Subcutaneous abdominal adipose tissue (tissue), 5 donors: ENCODE data around the gene UTS2B.

Experiments
- H3K27ac ChIP-seq: one replicate; pipeline ENCODE4 v1.7.0; 2013; ENCODE audit warnings: low read depth, mild to moderate bottlenecking, inconsistent platforms, low read length, moderate library complexity
- H3K27me3 ChIP-seq, 5 donors: one replicate each; pipeline ENCODE4 v1.7.0; 2013; ENCODE audit warnings: low read length in 5 of 5, inconsistent platforms in 1 of 5; ENCODE audit not compliant: control insufficient read depth in 5 of 5, insufficient read depth in 4 of 5
- H3K36me3 ChIP-seq, 5 donors: one replicate each; pipeline ENCODE4 v1.7.0; 2013; ENCODE audit warnings: low read length in 5 of 5; ENCODE audit not compliant: control insufficient read depth in 5 of 5, insufficient read depth in 5 of 5
- H3K4me1 ChIP-seq, 5 donors: one replicate each; pipeline ENCODE4 v1.7.0; 2013; ENCODE audit warnings: low read length in 5 of 5, mild to moderate bottlenecking in 3 of 5, moderate library complexity in 1 of 5; ENCODE audit not compliant: control insufficient read depth in 5 of 5, insufficient read depth in 5 of 5
- H3K4me3 ChIP-seq, 5 donors: one replicate each; pipeline ENCODE4 v1.7.0; 2013; ENCODE audit warnings: low read length in 5 of 5, low read depth in 1 of 5
- H3K9ac ChIP-seq, 5 donors: one replicate each; pipeline ENCODE4 v1.7.0; 2013; ENCODE audit warnings: low read length in 5 of 5, mild to moderate bottlenecking in 4 of 5, moderate library complexity in 3 of 5
- H3K9me3 ChIP-seq, 5 donors: one replicate each; pipeline ENCODE4 v1.7.0; 2013; ENCODE audit warnings: low read length in 5 of 5; ENCODE audit not compliant: control insufficient read depth in 5 of 5
- donor health status: healthy.
- donor health status: healthy.
- donor health status: healthy.
- donor health status: healthy.
- donor health status: healthy.

Gene UTS2B

GRCh38 chr3:191328383-191328961, 1.9 kb downstream of the UTS2B start:
- no peaks in the 10 kb centered on the region for H3K36me3 ChIP-seq
- peak overlapping the region; percentile 65 to 92 (median 84) for H3K4me3 ChIP-seq
- H3K27me3 ChIP-seq: no peaks in the 10 kb centered on the region
- peak overlapping the region; percentile 75 to 97 (median 96) for H3K9ac ChIP-seq
- H3K27ac ChIP-seq: peak overlapping the region; percentile 98
- peaks cover 2 to 42% (median 36%) of the 10 kb centered on the region in 5 donors for H3K4me1 ChIP-seq
- no peaks in the 10 kb centered on the region for H3K9me3 ChIP-seq

GRCh38 chr3:191327526-191327925, 2.8 kb downstream of the UTS2B start:
- H3K27ac ChIP-seq: no peak overlapping the region
- peaks cover 2 to 35% (median 26%) of the 10 kb centered on the region in 5 donors for H3K4me1 ChIP-seq
- H3K9me3 ChIP-seq: no peaks in the 10 kb centered on the region
- no peaks in the 10 kb centered on the region for H3K27me3 ChIP-seq
- H3K9ac ChIP-seq: no peak overlapping the region
- no peak overlapping the region for H3K4me3 ChIP-seq
- no peaks in the 10 kb centered on the region for H3K36me3 ChIP-seq

GRCh38 chr3:191324936-191325335, 5.4 kb downstream of the UTS2B start:
- Histone ChIP-seq H3K4me1 (peaks cover 2 to 11% (median 8%) of the 10 kb centered on the region in 5 donors), H3K9ac (no peak overlapping the region), H3K36me3 (no peaks in the 10 kb centered on the region), H3K4me3 (no peak overlapping the region), H3K27ac (no peak overlapping the region), H3K9me3 (no peaks in the 10 kb centered on the region), H3K27me3 (no peaks in the 10 kb centered on the region)

GRCh38 chr3:191321019-191321767, 9.1 kb downstream of the UTS2B start:
- H3K9me3 ChIP-seq: peaks cover 0 to 2% (median 0%) of the 10 kb centered on the region in 5 donors
- H3K4me1 ChIP-seq: no peaks in the 10 kb centered on the region
- H3K27ac ChIP-seq: peak overlapping the region; percentile 28
- H3K36me3 ChIP-seq: no peaks in the 10 kb centered on the region
- H3K4me3 ChIP-seq: no peak overlapping the region
- H3K9ac ChIP-seq: no peak overlapping the region
- no peaks in the 10 kb centered on the region for H3K27me3 ChIP-seq

GRCh38 chr3:191320316-191320715, 10.0 kb downstream of the UTS2B start:
- Histone ChIP-seq H3K27me3 (no peaks in the 10 kb centered on the region), H3K36me3 (no peaks in the 10 kb centered on the region), H3K9me3 (peaks cover 0 to 2% (median 0%) of the 10 kb centered on the region in 5 donors), H3K4me1 (peaks cover 0 to 7% (median 3%) of the 10 kb centered on the region in 5 donors), H3K9ac (no peak overlapping the region), H3K4me3 (no peak overlapping the region), H3K27ac (no peak overlapping the region)

GRCh38 chr3:191316876-191317603, 13.3 kb downstream of the UTS2B start:
- H3K4me1 ChIP-seq: peaks cover 0 to 23% (median 10%) of the 10 kb centered on the region in 5 donors
- peaks cover 0 to 2% (median 0%) of the 10 kb centered on the region in 5 donors for H3K9me3 ChIP-seq
- no peaks in the 10 kb centered on the region for H3K27me3 ChIP-seq
- no peak overlapping the region for H3K9ac ChIP-seq
- no peak overlapping the region for H3K4me3 ChIP-seq
- no peak overlapping the region for H3K27ac ChIP-seq
- H3K36me3 ChIP-seq: no peaks in the 10 kb centered on the region

GRCh38 chr3:191314109-191314728, 16.1 kb downstream of the UTS2B start:
- Histone ChIP-seq H3K4me1 (peaks cover 0 to 23% (median 10%) of the 10 kb centered on the region in 5 donors), H3K4me3 (peak overlapping the region in 1 of 5 donors; percentile 37), H3K36me3 (no peaks in the 10 kb centered on the region), H3K27me3 (no peaks in the 10 kb centered on the region), H3K27ac (peak overlapping the region; percentile 62), H3K9ac (no peak overlapping the region), H3K9me3 (peaks cover 0 to 2% (median 0%) of the 10 kb centered on the region in 5 donors)

GRCh38 chr3:191313296-191313695, 17.0 kb downstream of the UTS2B start:
- Histone ChIP-seq H3K4me3 (no peak overlapping the region), H3K36me3 (no peaks in the 10 kb centered on the region), H3K4me1 (peaks cover 0 to 23% (median 10%) of the 10 kb centered on the region in 5 donors), H3K27ac (no peak overlapping the region), H3K9ac (no peak overlapping the region), H3K9me3 (peaks cover 0 to 2% (median 0%) of the 10 kb centered on the region in 5 donors), H3K27me3 (no peaks in the 10 kb centered on the region)

- Histone ChIP-seq H3K4me1 (no peaks in the 10 kb centered on the region), H3K27me3 (no peaks in the 10 kb centered on the region), H3K36me3 (no peaks in the 10 kb centered on the region), H3K27ac (no peak overlapping the region), H3K4me3 (no peak overlapping the region), H3K9ac (no peak overlapping the region), H3K9me3 (no peaks in the 10 kb centered on the region)
These were observed 23.0 kb downstream of the UTS2B start for GRCh38 chr3:191307341-191307740.
